ENCODE measurements around the gene DRC7.

DNA sequence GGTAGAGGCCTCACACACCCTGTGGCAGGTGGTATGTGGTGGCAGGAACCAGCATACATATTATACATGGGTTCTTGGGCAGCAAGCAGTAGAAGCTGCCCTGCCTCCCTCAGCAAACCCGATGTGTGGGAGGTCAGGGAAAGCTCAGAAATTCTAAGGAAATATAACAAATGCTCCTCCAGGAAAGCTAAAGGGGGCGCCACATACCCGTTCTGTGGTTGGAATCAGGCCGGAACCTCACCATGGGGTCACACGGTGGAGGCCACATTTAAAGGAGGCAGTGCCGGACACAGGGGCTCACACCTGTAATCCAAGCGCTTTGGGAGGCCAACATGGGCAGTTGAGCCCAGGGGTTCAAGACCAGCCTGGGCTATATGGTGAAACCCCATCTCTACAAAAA is 28.6 kb downstream of the DRC7 start:
- TF ChIP-seq GATA2 (IDR thresholded peaks at IDR 0.05; ENCODE audit: low read depth, low read length) (no peak), GATA3 (IDR thresholded peaks at IDR 0.05; ENCODE audit: low read depth, low read length) (no peak)

All from SH-SY5Y (cell line).